GM18867 (cell line): Measurements from ENCODE around the gene GLUL.

ENCODE experiments used
- ATAC-seq: cut with Tn5 transposase; IDR thresholded peaks from one replicate; pipeline ENCODE4 v1.9.1; 2021; ENCODE audit warnings: mild to moderate bottlenecking, moderate library complexity; ENCODE audit not compliant: unreplicated experiment

GLUL gene

DNA sequence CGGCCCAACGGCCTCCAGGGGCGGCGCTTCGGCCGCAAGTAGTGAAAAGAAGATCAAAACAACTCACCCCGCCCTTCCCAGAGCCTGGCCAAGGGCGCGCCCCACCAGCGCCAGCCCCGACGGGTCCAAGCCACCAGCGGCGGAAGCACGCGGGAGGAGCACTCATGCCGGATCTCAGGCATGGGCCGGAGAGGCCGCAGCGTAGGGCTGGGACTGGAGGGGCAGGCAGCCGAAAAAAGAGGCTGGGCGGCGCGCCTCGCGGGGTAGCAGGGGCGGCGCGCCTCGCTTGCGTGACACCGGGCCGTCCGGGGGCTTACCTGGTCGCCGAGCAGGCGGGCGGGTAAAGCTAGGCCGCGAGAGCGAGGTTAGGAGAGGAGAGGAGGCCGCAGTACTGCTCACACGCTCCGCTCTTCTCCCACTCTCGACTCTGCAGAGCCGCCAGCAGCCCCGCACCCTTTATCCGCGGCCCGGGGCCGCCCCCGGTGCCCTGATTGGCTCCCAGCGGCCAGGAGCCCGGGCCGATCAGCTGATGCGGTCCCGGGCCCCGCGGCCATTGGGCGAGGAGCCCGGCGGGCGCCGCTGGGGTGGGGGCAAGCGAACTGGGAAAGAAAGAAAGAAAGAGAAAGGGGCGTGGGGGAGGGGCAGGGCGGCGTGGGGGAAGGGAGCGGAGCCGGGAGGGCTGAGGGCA lies at the start of gene GLUL:
TSS of gene GLUL (minus strand) at position 429 of the 688 bp plus-strand sequence. CDS start 3,053 bp downstream, outside the sequence.
- peak; percentile 81 for ATAC-seq

DNA sequence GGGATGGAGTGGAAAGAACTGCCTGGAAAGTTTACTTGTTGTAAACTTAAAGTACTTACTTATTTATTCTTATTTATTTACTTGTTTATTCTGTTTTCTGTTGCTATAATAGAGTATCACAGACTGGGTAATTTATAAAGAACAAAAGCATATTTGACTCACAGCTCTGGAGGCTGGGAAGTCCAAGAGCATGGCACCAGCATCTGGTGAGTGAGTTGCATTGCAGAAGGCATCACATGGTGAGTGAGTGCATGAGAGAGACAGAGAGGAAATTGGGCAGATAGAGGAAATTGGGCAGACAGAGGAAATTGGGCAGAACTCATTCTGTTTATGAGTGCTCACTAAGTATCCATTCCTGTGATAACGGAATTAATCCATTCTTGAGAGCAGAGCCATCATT lies 46.7 kb upstream of the GLUL start:
- ATAC-seq = no peak

- ATAC-seq = no peak
Measured at GRCh38 chr1:182433580-182433979, 42.0 kb upstream of the GLUL start.

GRCh38 chr1:182431278-182431677 lies 39.7 kb upstream of the GLUL start:
- no peak for ATAC-seq

- ATAC-seq = peak; percentile 52
Measured at GRCh38 chr1:182430263-182431068, 38.9 kb upstream of the GLUL start.

DNA sequence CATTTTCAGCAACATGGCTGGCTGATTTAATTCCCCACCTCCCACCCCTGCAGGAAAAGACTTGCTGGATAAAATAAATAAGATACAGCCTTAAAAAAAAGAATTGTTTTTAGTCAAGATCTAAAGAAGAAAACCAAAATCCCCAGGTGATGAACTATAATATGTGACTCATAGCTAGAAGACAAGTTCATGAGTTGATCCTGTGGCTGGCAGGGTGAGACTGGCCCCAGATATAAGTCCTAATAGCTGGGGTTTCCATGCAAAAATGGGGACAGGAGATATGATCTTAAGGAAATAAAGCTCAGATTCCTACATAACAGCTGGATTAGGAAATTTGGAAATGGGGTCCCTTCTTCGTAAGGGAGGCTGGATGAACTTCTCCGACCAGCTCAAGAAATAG lies 36.5 kb upstream of the GLUL start:
- ATAC-seq = peak; percentile 28

DNA sequence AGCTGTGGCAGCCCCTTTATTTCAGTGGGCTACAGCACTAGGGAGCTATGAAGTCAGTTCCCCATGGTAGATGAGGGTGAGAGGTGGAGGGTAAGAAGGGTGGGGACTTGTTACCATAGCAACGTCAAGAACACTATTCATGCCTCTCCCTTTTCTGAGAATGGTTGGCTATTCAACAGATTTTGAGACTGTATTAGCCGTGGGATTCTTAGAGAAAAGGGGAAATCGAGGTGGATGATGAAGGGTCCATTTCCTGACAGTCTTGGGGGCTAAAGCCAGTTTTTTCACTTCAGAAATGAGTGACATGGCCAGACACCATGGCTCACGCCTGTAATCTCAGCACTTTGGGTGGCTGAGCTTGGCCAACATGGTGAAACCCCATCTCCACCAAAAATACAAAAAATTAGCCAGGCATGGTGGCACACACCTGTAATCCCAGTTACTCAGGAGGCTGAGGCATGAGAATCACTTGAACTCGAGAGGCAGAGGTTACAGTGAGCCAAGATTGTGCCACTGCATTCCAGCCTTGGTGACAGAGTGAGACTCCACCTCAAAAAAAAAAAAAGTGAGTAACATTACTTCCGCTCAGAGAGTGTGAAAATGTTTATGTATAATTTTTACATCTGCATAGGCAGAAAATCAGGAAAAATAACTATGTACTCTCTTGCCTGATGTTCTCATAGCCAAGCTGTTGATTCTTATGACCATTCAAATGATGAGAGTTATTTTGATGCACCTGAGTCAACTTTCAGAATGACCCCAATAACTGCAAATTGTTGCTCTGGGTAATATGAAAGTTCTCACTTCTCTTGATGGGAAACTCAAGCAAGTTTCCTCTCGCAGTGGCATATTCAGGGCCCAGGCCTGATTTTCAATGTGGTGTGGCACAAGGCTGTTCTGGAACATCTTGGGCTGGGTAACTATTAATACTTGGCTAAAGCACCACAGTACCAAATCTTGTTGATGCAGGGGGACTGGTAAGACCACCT lies 35.1 kb upstream of the GLUL start:
- peak; percentile 78 for ATAC-seq

GRCh38 chr1:182415789-182416188 lies 24.2 kb upstream of the GLUL start:
- no peak for ATAC-seq

DNA sequence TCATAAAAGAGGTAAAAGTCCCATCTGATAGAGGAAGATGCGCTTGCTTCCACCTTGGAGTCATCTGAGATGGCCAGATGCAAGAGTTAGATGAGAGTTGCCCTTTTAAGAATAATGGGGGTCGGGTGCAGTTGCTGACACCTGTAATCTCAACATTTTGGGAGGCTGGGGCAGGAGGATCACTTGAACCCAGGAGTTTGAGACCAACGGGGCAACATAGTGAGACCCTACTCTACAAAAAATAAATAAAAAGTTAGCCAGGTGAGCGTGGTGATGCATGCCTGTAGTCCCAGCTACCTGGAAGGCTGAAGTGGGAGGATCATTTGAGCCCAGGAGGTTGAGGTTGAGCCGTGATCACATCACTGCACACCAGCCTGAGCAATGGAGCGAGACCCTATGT lies 22.4 kb upstream of the GLUL start:
- ATAC-seq = no peak

DNA sequence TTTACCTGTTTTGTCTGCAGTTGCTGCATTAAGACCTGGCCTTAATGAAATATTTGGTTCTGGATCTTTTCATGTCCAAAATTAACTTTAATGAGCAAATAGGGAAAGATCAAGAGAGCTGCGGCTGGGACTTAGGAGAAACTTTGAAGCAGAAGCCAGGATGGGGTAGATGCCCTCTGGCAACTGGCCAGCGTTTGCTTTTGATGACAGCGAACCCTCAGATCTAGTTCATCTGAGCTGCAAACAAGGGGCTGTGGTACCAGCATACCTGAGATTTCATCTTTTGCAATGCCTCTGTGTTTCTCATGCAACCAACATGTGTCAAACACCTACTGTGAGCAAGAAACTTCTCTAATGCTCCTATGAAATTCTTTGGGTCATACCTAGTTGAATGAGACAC lies 21.9 kb upstream of the GLUL start:
- ATAC-seq = no peak

DNA sequence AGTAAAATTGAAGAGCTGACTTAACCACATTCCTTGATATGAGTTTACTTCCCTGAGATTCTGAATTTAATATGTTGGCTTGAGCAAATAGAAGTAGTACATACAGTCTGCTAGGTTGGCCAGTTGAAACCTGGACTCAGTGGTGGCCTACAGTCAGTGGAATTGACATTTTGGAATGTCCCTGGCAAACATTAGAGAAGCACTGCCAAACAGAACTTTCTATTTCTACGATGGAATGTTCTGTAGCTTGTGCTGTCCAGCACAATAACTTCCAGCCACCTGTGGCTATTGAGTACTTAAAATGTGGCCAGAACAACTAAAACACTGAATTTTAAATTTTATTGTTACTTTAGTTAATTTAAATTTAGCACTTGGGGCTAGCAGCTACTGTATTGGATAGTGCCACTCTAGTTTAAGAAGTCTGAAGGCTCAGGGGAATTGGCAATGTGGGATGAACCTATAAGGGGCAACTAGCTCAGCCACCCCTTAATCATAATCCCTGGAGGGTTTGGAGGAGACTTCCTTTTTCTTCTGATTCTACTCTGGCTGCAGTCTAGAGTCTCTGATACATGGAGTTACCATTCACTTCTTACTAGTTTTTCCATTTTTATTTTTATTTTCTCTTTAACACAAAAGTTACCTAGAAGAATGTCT lies 19.2 kb upstream of the GLUL start:
- ATAC-seq = no peak

- no peak for ATAC-seq
Measured at GRCh38 chr1:182410138-182410537, 18.5 kb upstream of the GLUL start.

DNA sequence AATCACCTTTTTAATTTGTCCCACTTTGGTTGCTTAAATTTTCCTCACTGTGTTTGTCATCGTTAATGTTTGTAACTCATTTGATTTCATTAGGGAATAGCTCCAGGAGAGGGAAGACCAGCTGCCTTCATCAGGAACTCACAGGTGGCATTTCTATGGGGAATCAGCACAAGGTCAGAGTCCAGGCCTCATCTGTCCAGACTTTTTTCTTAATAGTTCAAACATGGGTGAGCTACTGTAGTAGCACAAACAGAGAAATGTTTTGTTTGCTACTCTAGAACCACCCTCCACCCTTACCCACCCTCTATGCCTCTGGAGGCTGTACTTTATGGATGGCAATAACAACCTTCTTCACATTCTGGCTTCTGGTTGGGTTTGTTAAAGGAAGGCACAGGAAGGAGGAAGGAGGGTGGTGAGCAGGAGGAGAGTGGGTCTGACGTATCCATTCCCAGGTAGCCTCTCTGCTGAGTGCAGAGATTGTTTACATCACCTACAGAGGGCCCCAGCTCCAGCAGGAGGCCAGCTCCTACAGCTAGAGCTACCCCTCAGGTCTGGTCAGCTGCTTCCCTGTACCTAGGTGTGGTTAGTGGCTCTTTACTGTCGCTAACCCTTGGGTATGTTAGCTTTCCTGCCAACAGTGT lies 17.0 kb upstream of the GLUL start:
- ATAC-seq = no peak

- no peak for ATAC-seq
Measured at GRCh38 chr1:182407724-182408123, 16.1 kb upstream of the GLUL start.

- ATAC-seq = no peak
Measured at GRCh38 chr1:182406012-182406411, 14.4 kb upstream of the GLUL start.

DNA sequence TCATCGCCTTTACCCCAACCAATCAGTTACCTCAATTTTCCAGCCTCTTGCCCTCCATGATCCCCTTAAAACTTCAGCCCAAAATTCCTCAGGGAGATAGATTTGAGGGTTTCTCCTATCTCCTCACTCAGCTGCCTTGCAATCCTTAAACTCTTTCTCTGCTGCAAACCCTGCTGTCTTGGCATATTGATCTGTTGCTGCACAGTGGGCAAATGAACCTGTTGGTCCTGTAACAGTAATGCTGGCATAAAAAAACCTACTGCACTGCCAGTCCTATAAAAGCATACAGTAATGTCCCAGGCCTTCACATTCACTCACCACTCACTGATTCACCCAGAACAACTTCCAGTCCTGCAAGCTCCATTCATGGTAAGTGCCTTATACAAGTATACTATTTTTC lies 14.0 kb upstream of the GLUL start:
- no peak for ATAC-seq

- no peak for ATAC-seq
Measured at GRCh38 chr1:182404781-182405180, 13.2 kb upstream of the GLUL start.

DNA sequence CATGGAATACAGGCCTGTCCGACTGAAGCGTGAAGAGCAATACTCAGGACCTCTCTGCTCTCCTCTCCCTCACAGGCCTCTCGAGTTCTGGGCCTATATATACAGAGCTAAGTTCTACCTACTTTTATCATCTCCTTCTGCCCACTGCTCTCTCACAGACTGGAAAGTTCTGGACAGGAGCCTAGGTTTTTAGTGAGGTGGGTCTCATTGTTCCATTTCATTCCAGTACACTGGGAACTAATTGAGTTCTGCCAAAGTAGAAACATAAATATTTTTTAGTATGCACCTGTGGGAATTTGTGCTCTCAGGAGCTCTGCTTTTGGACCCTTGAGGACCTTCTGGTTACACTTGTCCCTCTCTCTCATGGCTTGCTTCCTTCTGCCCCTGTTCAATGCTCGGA lies 9.0 kb upstream of the GLUL start, which contains the start of gene TEDDM1:
TSS of gene TEDDM1 (minus strand) at position 101 of the 400 bp plus-strand sequence. CDS start 182 bp downstream, outside the sequence.
- no peak for ATAC-seq

DNA sequence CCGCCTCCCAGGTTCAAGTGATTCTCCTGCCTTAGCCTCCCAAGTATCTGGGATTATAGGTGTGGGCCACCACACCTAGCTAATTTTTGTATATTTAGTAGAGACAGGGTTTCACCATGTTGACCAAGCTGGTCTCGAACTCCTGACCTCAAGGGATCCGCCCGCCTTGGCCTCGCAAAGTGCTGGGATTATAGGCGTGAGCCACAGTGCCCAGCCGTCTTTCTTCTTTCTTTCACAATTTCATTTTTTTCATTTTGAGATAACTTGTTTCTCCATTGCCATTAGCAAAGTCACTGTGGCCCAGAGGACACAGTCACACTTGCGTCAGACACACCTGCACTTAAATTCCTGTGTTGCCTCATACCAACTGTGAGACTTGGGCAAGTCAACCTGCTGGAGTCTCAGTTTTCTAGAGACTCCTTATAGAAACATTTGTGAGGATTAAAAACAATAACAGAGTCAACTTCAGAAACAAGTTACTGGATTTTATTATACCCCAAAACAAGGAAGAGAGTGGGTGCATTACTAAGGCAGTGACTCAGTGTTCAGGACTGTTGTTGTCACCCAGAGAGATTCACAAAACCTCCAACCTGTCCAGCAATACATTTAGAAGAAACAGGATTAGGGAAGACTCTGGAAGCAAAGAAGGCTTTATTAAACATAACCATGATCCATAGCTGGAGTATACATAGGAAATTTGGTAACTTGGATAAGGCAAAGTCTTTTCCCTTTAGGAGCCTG lies 6.2 kb upstream of the GLUL start:
- no peak for ATAC-seq
